GM12878 (cell line): ENCODE measurements around the gene MICAL3.

Experiments
- EP300 ChIP-seq, 2 experiments: fragments of 150-350 bp in 1 of 2; IDR thresholded peaks; 2 replicates each; pipeline ENCODE4 v1.6.1; 2011 to 2012; ENCODE audit warnings: low read depth in 2 of 2, low read length in 2 of 2, borderline replicate concordance in 1 of 2, improper control_type of control experiment in 1 of 2, inconsistent platforms in 1 of 2; ENCODE audit not compliant: control insufficient read depth in 1 of 2
- EZH2 ChIP-seq: IDR thresholded peaks from 2 replicates; pipeline ENCODE4 v1.6.1; 2012; ENCODE audit warnings: low read depth, mild to moderate bottlenecking, control low read depth, inconsistent platforms, low read length, borderline replicate concordance; ENCODE audit not compliant: control insufficient read depth
- RFX5 ChIP-seq: IDR thresholded peaks from 2 replicates; pipeline ENCODE4 v1.6.1; 2011; ENCODE audit warnings: low read depth, low read length, improper control_type of control experiment
- SIX5 ChIP-seq: IDR thresholded peaks from 2 replicates; pipeline ENCODE4 v1.6.1; 2011; ENCODE audit warnings: mild to moderate bottlenecking, low read depth, low read length, moderate library complexity; ENCODE audit not compliant: severe bottlenecking
- SUZ12 ChIP-seq: fragments of 200-600 bp; sonication (generic); IDR thresholded peaks from one replicate; pipeline ENCODE4 v1.6.1; 2018; ENCODE audit warnings: antibody characterized with exemption, mild to moderate bottlenecking; ENCODE audit not compliant: unreplicated experiment
- ZNF217 ChIP-seq: fragments of 450-650 bp; IDR thresholded peaks from 2 replicates; pipeline ENCODE4 v1.6.1; 2017; ENCODE audit warnings: antibody characterized with exemption, mild to moderate bottlenecking
- ZNF274 ChIP-seq: IDR thresholded peaks from one replicate; pipeline ENCODE4 v1.8.0; 2011; ENCODE audit not compliant: insufficient read length, insufficient read depth
- TF ChIP-seq, protein P1 (sequence below): fragments of 450-650 bp; formaldehyde crosslinking; IDR thresholded peaks from 2 replicates; pipeline ENCODE4 v1.4.0; 2020; ENCODE audit warnings: mild to moderate bottlenecking, moderate library complexity
- TF ChIP-seq, protein P2 (sequence below), 3 experiments: IDR thresholded peaks in 2 of 3; conservative IDR thresholded peaks in 1 of 3; 2 replicates each; pipeline ENCODE4 v1.5.1; 2011; ENCODE audit warnings: low read depth in 3 of 3, low read length in 3 of 3, mild to moderate bottlenecking in 3 of 3, control low read depth in 2 of 3, moderate library complexity in 2 of 3, inconsistent platforms in 1 of 3, mixed read lengths in 1 of 3; ENCODE audit not compliant: control insufficient read depth in 2 of 3, insufficient read depth in 1 of 3; ENCODE audit errors: extremely low read depth in 1 of 3
- TF ChIP-seq, protein P3 (sequence below): IDR thresholded peaks from 2 replicates; pipeline ENCODE4 v1.6.1; 2011; ENCODE audit warnings: low read depth, mild to moderate bottlenecking, low read length, moderate library complexity, borderline replicate concordance; ENCODE audit errors: extremely low read depth
- TF ChIP-seq, protein P4 (sequence below): IDR thresholded peaks from 2 replicates; pipeline ENCODE4 v1.6.1; 2011; ENCODE audit warnings: low read depth, low read length, improper control_type of control experiment, borderline replicate concordance

DNA sequence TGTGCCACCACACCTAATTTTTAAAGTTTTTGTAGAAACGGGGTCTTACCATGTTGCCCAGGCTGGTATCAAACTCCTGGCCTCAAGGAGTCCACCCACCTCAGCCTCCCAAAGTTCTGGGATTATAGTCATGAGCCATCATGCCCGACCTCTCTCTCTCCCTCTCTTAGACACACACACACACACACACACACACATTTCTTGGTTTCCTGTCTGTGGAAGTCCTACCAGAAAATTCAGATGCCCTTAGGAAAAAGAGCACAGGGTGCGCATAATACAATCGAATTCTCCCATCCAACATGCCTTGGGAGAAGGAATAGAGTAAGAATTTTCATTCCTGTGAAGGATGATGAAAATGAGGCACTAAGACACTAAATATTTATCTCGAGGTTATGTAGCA is 10.4 kb downstream of the MICAL3 start:
- TF ChIP-seq SIX5, result no peak
- no peak for TF ChIP-seq EZH2
- TF ChIP-seq, protein P1, sequence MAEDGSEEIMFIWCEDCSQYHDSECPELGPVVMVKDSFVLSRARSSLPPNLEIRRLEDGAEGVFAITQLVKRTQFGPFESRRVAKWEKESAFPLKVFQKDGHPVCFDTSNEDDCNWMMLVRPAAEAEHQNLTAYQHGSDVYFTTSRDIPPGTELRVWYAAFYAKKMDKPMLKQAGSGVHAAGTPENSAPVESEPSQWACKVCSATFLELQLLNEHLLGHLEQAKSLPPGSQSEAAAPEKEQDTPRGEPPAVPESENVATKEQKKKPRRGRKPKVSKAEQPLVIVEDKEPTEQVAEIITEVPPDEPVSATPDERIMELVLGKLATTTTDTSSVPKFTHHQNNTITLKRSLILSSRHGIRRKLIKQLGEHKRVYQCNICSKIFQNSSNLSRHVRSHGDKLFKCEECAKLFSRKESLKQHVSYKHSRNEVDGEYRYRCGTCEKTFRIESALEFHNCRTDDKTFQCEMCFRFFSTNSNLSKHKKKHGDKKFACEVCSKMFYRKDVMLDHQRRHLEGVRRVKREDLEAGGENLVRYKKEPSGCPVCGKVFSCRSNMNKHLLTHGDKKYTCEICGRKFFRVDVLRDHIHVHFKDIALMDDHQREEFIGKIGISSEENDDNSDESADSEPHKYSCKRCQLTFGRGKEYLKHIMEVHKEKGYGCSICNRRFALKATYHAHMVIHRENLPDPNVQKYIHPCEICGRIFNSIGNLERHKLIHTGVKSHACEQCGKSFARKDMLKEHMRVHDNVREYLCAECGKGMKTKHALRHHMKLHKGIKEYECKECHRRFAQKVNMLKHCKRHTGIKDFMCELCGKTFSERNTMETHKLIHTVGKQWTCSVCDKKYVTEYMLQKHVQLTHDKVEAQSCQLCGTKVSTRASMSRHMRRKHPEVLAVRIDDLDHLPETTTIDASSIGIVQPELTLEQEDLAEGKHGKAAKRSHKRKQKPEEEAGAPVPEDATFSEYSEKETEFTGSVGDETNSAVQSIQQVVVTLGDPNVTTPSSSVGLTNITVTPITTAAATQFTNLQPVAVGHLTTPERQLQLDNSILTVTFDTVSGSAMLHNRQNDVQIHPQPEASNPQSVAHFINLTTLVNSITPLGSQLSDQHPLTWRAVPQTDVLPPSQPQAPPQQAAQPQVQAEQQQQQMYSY (CRISPR knock-in tag), result no peak
- TF ChIP-seq, protein P2, sequence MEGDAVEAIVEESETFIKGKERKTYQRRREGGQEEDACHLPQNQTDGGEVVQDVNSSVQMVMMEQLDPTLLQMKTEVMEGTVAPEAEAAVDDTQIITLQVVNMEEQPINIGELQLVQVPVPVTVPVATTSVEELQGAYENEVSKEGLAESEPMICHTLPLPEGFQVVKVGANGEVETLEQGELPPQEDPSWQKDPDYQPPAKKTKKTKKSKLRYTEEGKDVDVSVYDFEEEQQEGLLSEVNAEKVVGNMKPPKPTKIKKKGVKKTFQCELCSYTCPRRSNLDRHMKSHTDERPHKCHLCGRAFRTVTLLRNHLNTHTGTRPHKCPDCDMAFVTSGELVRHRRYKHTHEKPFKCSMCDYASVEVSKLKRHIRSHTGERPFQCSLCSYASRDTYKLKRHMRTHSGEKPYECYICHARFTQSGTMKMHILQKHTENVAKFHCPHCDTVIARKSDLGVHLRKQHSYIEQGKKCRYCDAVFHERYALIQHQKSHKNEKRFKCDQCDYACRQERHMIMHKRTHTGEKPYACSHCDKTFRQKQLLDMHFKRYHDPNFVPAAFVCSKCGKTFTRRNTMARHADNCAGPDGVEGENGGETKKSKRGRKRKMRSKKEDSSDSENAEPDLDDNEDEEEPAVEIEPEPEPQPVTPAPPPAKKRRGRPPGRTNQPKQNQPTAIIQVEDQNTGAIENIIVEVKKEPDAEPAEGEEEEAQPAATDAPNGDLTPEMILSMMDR (IDR thresholded peaks at IDR 0.05 in 2 of 3, conservative IDR thresholded peaks at IDR 0.05 in 1 of 3; ENCODE audit: control insufficient read depth in 2 of 3, extremely low read depth in 1 of 3, insufficient read depth in 1 of 3, low read depth in 3 of 3, low read length in 3 of 3), result no peak
- TF ChIP-seq, protein P3, sequence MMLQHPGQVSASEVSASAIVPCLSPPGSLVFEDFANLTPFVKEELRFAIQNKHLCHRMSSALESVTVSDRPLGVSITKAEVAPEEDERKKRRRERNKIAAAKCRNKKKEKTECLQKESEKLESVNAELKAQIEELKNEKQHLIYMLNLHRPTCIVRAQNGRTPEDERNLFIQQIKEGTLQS, result no peak
- no peak for TF ChIP-seq EP300 (IDR thresholded peaks at IDR 0.05; ENCODE audit: borderline replicate concordance in 1 of 2, control insufficient read depth in 1 of 2, low read depth in 2 of 2, low read length in 2 of 2)
- TF ChIP-seq ZNF217, result no peak
- TF ChIP-seq, protein P4, sequence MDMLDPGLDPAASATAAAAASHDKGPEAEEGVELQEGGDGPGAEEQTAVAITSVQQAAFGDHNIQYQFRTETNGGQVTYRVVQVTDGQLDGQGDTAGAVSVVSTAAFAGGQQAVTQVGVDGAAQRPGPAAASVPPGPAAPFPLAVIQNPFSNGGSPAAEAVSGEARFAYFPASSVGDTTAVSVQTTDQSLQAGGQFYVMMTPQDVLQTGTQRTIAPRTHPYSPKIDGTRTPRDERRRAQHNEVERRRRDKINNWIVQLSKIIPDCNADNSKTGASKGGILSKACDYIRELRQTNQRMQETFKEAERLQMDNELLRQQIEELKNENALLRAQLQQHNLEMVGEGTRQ, result no peak
- TF ChIP-seq RFX5, result no peak
- no peak for TF ChIP-seq ZNF274
- TF ChIP-seq SUZ12, result no peak
